HTERT RPE-1 (cell line): ENCODE results near the gene FOXF1.

Experiments
- in situ Hi-C: fragments of 300-500 bp; cut with MboI; formaldehyde crosslinking; loops from 4 replicates; pipeline ENCODE4 v1.14.3; 2020; ENCODE audit warnings: low sequenced_read_pairs

FOXF1 gene

GRCh38 chr16:86503830-86504229, 6.5 kb upstream of the FOXF1 start:
- in situ Hi-C loops: no loop called here

DNA sequence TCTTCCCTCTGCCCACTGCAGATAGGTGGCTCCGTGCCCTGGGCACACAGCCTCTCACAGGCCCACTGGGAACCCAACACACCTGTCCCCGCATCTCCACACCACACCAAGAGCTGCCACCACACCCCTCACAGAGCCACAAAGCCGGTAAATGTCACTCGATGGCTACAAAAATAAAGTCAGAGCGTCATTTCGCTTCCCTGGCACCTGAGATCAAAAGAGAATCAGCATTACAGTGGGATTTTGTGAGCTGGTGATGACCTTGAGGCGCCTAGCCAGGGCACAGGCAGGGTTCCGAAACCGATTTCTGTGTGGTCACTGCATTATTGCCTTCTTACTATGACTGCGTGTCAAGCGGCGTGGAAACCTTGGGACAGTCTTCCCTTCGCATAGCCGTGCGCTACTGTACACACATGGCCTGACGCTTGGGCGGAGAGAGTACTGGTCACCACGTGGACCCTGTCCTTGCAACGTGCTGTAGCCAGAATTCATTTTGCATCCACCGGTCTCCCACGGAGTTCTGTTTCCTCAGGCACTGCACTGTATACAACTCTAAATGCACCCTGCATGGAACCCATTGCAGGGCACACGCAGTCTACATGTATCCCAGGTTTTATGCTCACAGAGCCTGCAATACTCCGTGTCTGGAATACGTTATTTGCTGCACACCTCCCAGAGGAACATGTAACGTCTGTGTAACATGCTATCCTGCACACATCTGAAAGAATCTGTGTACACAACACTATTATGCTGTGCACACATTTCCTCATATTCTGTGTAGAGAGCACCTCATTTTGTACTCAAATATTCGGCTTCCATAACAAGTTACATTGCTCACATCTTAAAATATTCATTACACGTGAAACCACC, 5.8 kb upstream of the FOXF1 start:
- in situ Hi-C loops: no loop called here

- in situ Hi-C loops: no loop called here
Measured at GRCh38 chr16:86505185-86505898, 5.0 kb upstream of the FOXF1 start.

- in situ Hi-C loops: no loop called here
Measured at GRCh38 chr16:86505899-86506864, 4.1 kb upstream of the FOXF1 start.

DNA sequence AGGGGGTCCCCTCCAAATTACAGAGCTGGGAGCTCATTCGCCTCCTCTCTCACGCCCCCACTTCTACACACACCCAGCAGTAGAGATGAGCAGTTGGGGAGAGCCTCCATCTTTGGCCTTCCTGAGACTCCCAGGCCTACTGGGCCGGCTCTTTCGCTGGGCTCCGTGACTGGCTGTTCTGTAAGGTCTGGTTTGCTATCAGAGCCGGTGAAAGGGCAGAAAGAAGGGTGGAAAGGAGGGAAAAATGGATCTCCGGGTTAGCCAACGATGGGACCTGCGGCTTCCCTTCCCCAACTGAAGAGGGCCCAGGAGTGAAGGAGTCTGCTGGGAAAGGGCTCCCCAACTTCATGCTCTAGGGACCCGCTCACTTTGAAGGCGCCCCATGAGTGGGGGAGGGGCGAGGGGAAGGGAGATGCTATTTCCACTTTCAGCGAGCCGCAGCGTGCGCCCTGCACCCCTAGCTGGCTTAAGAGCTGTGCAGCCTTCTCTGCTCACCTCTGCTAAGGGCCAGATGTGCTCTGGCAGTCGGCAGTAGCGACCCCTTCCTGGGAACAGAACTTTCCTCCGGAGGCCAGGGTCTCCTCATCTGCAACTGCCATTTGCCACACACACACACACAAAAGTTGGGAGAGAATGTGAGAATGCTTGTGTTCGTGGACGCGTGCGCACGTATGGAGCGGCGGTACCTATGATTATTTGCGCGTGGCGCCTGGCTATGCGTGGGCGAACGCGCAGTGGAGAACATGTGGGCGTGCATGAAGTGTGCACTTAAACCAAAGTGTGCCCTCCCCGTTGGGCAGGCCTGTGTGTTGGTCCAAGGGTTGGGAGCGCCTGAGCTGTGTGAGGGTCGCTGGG, 2.9 kb upstream of the FOXF1 start:
- in situ Hi-C loops: no loop called here

DNA sequence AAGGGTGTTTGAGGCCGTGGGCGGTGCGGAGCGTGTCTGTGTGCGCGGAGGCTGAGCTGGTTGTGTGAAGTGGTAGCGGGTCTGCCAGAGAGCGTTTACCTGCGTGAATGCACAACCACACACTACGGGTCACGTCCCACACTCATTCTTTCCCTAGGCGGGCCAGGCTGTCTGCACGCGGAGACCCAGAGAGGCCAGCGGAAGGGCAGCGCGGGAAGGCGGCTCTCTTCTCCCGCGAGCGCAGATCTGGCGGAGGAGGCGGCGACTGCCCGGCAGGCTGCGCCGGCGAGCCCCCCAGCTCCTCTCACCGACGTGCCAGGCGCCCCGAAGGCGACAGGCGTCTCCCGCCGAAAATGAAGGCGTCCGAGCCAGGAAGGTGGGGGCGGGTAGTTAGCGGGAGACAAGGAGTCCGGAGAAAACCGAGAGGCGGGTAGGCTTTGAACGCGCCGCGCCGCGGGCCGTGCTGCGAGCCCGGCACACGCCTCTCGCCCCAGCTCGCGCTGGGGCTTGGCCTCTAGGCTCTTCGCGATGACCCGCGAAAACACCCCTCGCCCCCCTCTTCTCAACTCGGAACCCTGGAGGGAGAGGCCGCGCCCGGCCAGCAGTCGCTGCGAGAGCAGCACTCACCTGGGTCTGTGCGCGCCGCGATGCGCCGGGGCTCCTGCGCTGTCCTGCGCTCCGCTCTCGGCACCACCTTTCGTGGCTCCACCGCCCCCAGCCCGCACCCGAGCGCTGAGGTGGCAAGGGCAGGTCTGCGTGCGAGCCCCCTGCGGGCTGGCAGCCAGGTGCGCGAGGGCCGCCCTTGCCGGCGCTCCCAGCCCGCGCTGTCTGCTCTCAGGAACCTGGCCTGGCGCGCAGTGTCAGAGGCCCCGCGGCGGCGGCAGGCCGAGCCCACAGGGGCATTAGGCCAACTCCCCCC, 2.0 kb upstream of the FOXF1 start:
- in situ Hi-C loops: no loop called here

DNA sequence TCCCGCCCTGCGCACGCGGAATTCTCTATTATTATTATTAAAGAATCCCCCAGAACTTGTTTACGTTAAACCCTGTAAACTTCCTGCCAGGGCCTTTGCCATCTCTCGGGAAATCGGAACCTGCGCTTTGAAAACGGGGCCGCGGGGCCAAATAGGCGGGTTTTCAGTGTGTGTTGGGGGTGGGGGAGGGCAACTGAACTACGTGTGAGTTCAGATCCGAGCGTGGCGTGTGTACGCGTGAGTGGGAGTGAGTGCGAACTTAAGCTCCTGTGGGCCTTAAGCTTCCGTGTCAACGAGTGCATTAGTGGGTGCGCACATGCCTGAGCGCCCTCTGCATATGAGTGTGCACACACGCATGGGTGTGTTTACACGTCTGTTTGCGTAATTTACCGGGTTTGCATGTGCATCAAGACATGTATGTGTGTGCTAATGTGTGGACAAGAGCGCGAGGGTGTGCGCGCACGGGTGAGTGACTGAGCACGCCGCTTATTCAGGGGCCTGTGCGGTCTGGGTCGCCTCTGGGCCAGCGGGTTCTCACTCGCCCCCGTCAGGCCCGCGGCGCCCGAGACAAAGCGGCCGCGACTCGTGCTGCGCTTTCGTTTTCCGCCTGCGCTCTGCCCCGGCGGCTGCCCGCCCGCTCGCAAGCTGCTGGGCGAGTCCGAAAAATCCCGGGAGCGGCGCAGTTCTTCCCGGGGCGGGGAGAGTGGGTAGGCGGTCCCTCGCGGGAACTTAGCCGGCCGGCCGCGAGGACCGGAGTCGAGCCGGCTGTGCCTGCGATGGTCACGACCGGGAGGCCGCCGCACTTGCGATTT, 1.2 kb upstream of the FOXF1 start:
- in situ Hi-C loops: no loop called here

DNA sequence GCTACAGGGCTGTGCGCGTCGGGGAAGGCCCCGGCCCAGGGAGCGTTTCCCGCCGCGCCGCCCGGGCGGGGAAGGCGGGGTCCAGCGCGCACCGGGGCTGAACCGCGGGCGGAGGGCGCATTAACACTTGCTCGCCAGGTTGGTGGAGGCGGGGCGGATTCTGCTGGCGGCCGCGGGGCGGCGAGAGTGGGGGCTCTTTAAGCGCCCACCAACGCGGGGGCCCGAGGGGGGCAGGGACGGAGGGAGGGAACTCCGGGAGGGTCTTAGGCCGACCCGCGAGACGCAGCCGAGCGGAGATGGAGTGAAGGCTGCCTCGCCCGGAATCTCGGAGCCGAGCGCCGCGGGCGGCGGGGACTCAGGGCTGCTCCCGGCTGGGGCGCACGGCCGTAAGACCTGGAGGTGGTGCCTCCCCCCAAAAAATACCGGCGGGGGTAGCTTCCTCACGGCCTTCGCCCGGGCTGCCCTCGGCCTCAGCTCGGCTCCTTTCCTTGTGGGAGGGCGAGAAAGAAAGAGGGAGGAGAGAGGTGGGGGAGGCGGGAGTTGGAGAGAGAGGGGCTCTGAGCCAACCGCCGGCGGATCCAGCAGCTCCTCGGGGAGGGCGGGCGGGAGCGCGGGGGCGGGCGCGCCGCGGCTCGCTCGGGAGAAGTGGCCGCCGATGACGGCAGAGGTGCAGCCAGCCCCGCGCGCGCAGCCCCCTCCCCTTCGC, 415 bp upstream of the FOXF1 start:
- in situ Hi-C loops: no loop called here

DNA sequence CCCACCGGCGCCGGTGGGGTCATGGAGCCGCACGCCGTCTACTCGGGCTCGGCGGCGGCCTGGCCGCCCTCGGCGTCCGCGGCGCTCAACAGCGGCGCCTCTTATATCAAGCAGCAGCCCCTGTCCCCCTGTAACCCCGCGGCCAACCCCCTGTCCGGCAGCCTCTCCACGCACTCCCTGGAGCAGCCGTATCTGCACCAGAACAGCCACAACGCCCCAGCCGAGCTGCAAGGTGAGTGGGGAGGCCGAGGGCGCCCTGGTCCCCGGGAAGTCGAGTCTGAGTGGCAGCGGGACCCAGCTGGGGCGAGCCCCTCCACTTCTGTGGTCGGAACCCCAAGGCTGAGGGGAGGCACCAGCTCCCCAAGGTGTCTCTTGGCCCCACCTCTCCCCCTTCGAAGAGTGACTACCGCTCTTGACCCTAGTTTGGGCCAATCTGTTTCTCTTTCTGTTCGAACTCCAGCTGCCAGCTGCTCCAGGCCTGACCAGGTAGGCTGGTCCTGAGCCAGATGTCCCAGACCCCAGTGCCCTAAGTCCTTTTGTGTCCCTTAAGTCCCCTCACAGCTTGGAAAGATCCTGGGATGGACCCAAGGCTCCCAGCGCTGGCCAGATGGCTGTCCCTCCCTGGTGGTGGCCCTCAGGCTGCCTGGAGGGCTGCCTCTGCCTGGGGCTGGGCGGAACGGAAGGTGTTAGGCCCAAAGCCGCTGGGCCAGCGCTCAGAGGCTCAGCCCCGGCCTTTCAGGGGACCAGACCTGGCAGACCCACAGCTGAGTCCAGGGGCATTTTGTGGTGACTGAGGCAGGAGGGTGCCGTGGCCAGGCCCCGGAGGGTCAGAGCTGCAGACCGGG, 1.2 kb downstream of the FOXF1 start:
- in situ Hi-C loops: no loop called here

DNA sequence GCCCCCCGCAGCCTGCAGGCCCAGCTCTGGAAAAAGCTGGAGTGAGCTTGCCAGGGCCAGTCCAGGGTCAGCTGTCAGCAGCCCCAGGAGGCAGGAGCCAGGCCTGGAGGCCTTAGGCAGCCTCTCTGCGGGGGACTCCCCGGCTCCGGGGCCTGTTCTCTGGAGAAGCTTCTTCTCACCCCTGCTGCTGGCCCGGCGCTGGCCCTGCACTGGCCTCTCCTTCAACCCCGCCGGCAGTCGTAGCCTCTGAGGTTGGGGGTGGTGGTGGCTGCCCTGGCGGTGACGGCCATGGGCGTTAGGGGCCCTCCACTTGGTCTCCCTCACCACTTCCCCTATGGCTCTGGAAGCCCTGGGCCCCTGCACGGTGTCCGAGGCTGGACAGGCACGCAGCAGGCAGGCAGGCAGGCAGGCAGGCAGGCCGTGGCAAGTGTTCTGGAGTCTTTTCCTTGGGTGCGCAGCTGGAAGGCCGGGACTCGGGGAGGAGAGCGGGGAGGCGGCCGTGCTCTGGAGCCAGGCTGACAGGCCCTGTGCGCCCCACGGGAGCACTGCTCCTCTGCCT, 2.1 kb downstream of the FOXF1 start:
- in situ Hi-C loops: no loop called here

DNA sequence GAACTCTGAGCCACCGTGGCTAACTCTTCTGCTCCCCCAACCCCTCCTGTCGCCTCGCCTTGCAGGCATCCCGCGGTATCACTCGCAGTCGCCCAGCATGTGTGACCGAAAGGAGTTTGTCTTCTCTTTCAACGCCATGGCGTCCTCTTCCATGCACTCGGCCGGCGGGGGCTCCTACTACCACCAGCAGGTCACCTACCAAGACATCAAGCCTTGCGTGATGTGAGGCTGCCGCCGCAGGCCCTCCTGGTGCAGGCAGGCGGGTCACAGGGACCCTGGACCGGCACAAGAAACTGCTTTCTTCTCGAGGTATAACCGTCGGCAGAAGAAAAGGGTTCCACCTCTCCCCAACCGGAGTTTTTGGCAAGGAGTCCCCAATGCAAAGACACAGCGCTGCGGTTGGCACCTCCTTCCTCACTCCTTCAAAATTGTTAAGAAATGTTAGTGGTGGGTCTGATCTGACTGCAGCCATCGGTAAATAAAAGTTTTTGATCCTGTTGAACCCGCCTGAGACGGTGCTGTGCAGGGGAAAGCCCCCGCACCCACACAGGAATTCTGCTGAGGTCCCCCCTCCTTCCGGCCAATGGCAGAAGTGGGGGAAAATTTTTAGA, 2.6 kb downstream of the FOXF1 start:
- in situ Hi-C loops: no loop called here

- in situ Hi-C loops: no loop called here
Measured at GRCh38 chr16:86513471-86514277, 3.3 kb downstream of the FOXF1 start.

DNA sequence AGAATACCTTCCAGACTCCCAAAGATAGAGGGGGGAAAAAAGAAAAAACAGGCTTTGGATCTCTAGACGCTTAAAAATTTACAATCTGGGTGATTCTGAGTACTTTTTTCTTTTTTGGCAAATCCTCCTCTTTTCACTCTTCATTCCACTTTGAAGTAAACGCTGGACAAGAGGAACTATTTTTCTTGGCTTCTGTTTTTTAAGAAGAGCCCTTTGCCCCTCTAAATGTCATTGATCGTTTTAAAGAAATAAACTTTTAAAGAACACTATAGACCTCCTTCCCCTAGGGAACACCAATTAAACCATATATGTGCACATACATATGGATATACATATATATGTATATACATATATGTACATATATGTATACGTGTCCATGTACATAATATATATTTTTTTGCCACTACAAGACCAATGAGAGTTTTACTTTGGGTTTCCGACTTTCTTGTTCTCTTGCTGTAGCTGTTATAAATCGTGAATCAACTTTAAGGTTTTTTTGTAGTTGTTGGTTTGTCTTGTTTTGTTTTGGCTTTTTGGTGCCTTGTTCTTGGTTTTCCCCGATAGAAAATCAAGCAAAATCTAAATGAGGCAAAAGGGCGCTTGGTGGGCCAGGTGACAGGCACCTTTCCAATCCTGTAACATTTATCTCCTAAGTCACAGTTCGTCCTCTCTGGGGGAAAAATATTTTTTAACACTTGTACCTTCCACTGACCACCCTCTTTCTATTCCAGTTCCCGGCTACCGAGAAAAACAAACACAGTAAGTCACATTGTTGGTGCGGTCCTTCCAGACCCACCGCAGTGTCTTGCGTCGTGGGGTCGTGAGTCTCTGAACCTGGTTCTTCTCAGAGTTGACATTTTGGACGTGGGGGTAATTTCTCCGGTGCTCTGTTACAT, 4.4 kb downstream of the FOXF1 start:
- in situ Hi-C loops: no loop called here

GRCh38 chr16:86515413-86515776, 5.1 kb downstream of the FOXF1 start:
- in situ Hi-C loops: no loop called here
